ENCODE measurements around the gene ELL2. TPM values are rescaled to one million over a fixed set of nuclear protein-coding genes. Genes with fewer than 3 reads are reported as not detected.

Gene ELL2
- polyA plus RNA-seq, 1 experiment: 58.9 TPM

- TF ChIP-seq CTCF (IDR thresholded peaks at IDR 0.05; ENCODE audit: insufficient read depth, low read depth, low read length): no peak
- POLR2A ChIA-PET: no interaction called here
- CTCF ChIA-PET: no interaction called here
- no peak for DNase-seq (ENCODE audit: low read depth)
- H3K27me3 ChIP-seq (ENCODE audit: control insufficient read depth, insufficient read depth, low read length): no peaks in the 10 kb centered on the region
- H3K4me3 ChIP-seq (ENCODE audit: low read depth, low read length): no peak overlapping the region
- H3K36me3 ChIP-seq (ENCODE audit: control insufficient read depth, insufficient read depth, low read length): no peaks in the 10 kb centered on the region
Measured at GRCh38 chr5:95972196-95972595, 10.5 kb upstream of the ELL2 start.

- CTCF ChIA-PET: no interaction called here
- no peak for DNase-seq (ENCODE audit: low read depth)
- POLR2A ChIA-PET: no interaction called here
- no peaks in the 10 kb centered on the region for H3K27me3 ChIP-seq (ENCODE audit: control insufficient read depth, insufficient read depth, low read length)
- no peaks in the 10 kb centered on the region for H3K36me3 ChIP-seq (ENCODE audit: control insufficient read depth, insufficient read depth, low read length)
- no peak overlapping the region for H3K4me3 ChIP-seq (ENCODE audit: low read depth, low read length)
- no peak for TF ChIP-seq CTCF (IDR thresholded peaks at IDR 0.05; ENCODE audit: insufficient read depth, low read depth, low read length)
Measured at GRCh38 chr5:95970359-95970704, 8.7 kb upstream of the ELL2 start.

GRCh38 chr5:95969651-95970358 is 8.2 kb upstream of the ELL2 start:
- H3K27me3 ChIP-seq (ENCODE audit: control insufficient read depth, insufficient read depth, low read length): no peaks in the 10 kb centered on the region
- no peak for TF ChIP-seq CTCF (IDR thresholded peaks at IDR 0.05; ENCODE audit: insufficient read depth, low read depth, low read length)
- DNase-seq (ENCODE audit: low read depth): no peak
- POLR2A ChIA-PET: no interaction called here
- H3K36me3 ChIP-seq (ENCODE audit: control insufficient read depth, insufficient read depth, low read length): no peaks in the 10 kb centered on the region
- CTCF ChIA-PET: no interaction called here
- no peak overlapping the region for H3K4me3 ChIP-seq (ENCODE audit: low read depth, low read length)

- H3K36me3 ChIP-seq (ENCODE audit: control insufficient read depth, insufficient read depth, low read length): no peaks in the 10 kb centered on the region
- POLR2A ChIA-PET: no interaction called here
- no peak overlapping the region for H3K4me3 ChIP-seq (ENCODE audit: low read depth, low read length)
- H3K27me3 ChIP-seq (ENCODE audit: control insufficient read depth, insufficient read depth, low read length): no peaks in the 10 kb centered on the region
- CTCF ChIA-PET: no interaction called here
- no peak for DNase-seq (ENCODE audit: low read depth)
- TF ChIP-seq CTCF (IDR thresholded peaks at IDR 0.05; ENCODE audit: insufficient read depth, low read depth, low read length): no peak
Measured at GRCh38 chr5:95969055-95969454, 7.4 kb upstream of the ELL2 start.

- no peaks in the 10 kb centered on the region for H3K27me3 ChIP-seq (ENCODE audit: control insufficient read depth, insufficient read depth, low read length)
- no peak for DNase-seq (ENCODE audit: low read depth)
- no peak overlapping the region for H3K4me3 ChIP-seq (ENCODE audit: low read depth, low read length)
- CTCF ChIA-PET: no interaction called here
- H3K36me3 ChIP-seq (ENCODE audit: control insufficient read depth, insufficient read depth, low read length): no peaks in the 10 kb centered on the region
- no peak for TF ChIP-seq CTCF (IDR thresholded peaks at IDR 0.05; ENCODE audit: insufficient read depth, low read depth, low read length)
- POLR2A ChIA-PET: no interaction called here
Measured at GRCh38 chr5:95967236-95967635, 5.6 kb upstream of the ELL2 start.

Measured in BJ (cell line).